Mammary epithelial cell (primary cell): ENCODE results near the gene TTC39C.

Experiments used
- EZH2 ChIP-seq: IDR thresholded peaks from 2 replicates; pipeline ENCODE4 v1.6.1; 2012; ENCODE audit warnings: low read length, inconsistent platforms, borderline replicate concordance
- TF ChIP-seq, protein P1 (sequence below), 2 donors: IDR thresholded peaks in 1 of 2; conservative IDR thresholded peaks in 1 of 2; 2 replicates each; pipeline ENCODE4 v1.5.1; 2011 to 2012; ENCODE audit warnings: inconsistent platforms in 2 of 2, low read length in 2 of 2, mild to moderate bottlenecking in 2 of 2, control low read depth in 1 of 2, low read depth in 1 of 2; ENCODE audit not compliant: insufficient read depth in 1 of 2; ENCODE audit errors: extremely low read depth in 1 of 2

DNA sequence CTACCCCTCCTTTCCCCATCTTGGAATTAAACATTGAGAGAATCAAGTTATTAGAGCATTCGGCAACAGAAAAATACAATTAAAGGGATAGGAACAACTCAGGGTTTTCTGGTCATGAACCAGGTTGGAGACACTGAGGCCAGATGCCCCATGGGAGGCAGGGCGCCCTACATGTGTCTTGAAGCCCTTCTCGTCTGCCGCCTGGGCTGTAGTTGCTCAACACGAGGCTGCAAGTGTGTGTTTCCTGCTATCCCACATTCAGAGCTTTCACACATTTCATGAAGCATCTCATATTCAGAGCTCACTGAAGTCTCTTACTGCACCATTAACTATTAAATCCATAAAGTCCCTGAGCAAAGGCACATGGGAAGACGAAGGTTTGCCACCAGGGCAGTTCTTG, 28.8 kb downstream of the TTC39C start:
- TF ChIP-seq, protein P1, sequence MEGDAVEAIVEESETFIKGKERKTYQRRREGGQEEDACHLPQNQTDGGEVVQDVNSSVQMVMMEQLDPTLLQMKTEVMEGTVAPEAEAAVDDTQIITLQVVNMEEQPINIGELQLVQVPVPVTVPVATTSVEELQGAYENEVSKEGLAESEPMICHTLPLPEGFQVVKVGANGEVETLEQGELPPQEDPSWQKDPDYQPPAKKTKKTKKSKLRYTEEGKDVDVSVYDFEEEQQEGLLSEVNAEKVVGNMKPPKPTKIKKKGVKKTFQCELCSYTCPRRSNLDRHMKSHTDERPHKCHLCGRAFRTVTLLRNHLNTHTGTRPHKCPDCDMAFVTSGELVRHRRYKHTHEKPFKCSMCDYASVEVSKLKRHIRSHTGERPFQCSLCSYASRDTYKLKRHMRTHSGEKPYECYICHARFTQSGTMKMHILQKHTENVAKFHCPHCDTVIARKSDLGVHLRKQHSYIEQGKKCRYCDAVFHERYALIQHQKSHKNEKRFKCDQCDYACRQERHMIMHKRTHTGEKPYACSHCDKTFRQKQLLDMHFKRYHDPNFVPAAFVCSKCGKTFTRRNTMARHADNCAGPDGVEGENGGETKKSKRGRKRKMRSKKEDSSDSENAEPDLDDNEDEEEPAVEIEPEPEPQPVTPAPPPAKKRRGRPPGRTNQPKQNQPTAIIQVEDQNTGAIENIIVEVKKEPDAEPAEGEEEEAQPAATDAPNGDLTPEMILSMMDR (conservative IDR thresholded peaks at IDR 0.05 in 1 of 2, IDR thresholded peaks at IDR 0.05 in 1 of 2; ENCODE audit: extremely low read depth in 1 of 2, insufficient read depth in 1 of 2, low read depth in 1 of 2, low read length in 2 of 2): no peak
- TF ChIP-seq EZH2: no peak
